DMS79 (cell line): Measurements from ENCODE around the gene RSAD1.
"Not testable (repeated sequence)": the region's sequence is repeated elsewhere in the genome, so short reads cannot be mapped to it uniquely, and the experiment has no call there.

Experiments used
- DNase-seq: peaks from one replicate; lab custom pipeline; 2025; lab: John Stamatoyannopoulos, UW

Gene RSAD1

GRCh38 chr17:50472286-50472685 is 6.4 kb upstream of the RSAD1 start:
- DNase-seq: no peak

- not testable (repeated sequence) for DNase-seq
Measured at GRCh38 chr17:50472761-50473161, 5.9 kb upstream of the RSAD1 start.

- no peak for DNase-seq
Measured at GRCh38 chr17:50473901-50474300, 4.8 kb upstream of the RSAD1 start.

- DNase-seq: no peak
Measured at GRCh38 chr17:50474523-50474922, 4.1 kb upstream of the RSAD1 start.

- no peak for DNase-seq
Measured at GRCh38 chr17:50475362-50475761, 3.3 kb upstream of the RSAD1 start.

GRCh38 chr17:50475775-50476544 is 2.7 kb upstream of the RSAD1 start:
- not testable (repeated sequence) for DNase-seq

- DNase-seq: no peak
Measured at GRCh38 chr17:50476545-50477315, 1.9 kb upstream of the RSAD1 start.

GRCh38 chr17:50477976-50478375 is 684 bp upstream of the RSAD1 start:
- DNase-seq: no peak

- DNase-seq: peak; percentile 65
Measured at GRCh38 chr17:50479522-50480141, 972 bp downstream of the RSAD1 start.

- DNase-seq: no peak
Measured at GRCh38 chr17:50480142-50480764, 1.6 kb downstream of the RSAD1 start.

- no peak for DNase-seq
Measured at GRCh38 chr17:50480854-50481490, 2.3 kb downstream of the RSAD1 start.

- DNase-seq: no peak
Measured at GRCh38 chr17:50481648-50482047, 3.0 kb downstream of the RSAD1 start.

- no peak for DNase-seq
Measured at GRCh38 chr17:50482110-50482509, 3.5 kb downstream of the RSAD1 start.

GRCh38 chr17:50482516-50482915 is 3.9 kb downstream of the RSAD1 start:
- DNase-seq: peak; percentile 67

GRCh38 chr17:50483266-50483665 is 4.6 kb downstream of the RSAD1 start:
- DNase-seq: no peak

GRCh38 chr17:50484386-50485155 is 5.9 kb downstream of the RSAD1 start:
- no peak for DNase-seq

- DNase-seq: peak; percentile 46
Measured at GRCh38 chr17:50487213-50488096, 8.8 kb downstream of the RSAD1 start.

- no peak for DNase-seq
Measured at GRCh38 chr17:50488880-50489279, 10.2 kb downstream of the RSAD1 start.

- DNase-seq: no peak
Measured at GRCh38 chr17:50491505-50491904, 12.8 kb downstream of the RSAD1 start.

GRCh38 chr17:50492214-50492613 is 13.6 kb downstream of the RSAD1 start:
- DNase-seq: no peak
